GM20431 (cell line): Measurements from ENCODE around the gene POLR1B.
"Not testable (repeated sequence)": the region's sequence is repeated elsewhere in the genome, so short reads cannot be mapped to it uniquely, and the experiment has no call there.

Experiments
- in situ Hi-C: fragments of 300-500 bp; cut with MseI, MboI; formaldehyde crosslinking; loops from one replicate; pipeline ENCODE4 v1.15.0; 2020; ENCODE audit warnings: low sequenced_read_pairs; ENCODE audit not compliant: unreplicated experiment

Gene POLR1B, protein sequence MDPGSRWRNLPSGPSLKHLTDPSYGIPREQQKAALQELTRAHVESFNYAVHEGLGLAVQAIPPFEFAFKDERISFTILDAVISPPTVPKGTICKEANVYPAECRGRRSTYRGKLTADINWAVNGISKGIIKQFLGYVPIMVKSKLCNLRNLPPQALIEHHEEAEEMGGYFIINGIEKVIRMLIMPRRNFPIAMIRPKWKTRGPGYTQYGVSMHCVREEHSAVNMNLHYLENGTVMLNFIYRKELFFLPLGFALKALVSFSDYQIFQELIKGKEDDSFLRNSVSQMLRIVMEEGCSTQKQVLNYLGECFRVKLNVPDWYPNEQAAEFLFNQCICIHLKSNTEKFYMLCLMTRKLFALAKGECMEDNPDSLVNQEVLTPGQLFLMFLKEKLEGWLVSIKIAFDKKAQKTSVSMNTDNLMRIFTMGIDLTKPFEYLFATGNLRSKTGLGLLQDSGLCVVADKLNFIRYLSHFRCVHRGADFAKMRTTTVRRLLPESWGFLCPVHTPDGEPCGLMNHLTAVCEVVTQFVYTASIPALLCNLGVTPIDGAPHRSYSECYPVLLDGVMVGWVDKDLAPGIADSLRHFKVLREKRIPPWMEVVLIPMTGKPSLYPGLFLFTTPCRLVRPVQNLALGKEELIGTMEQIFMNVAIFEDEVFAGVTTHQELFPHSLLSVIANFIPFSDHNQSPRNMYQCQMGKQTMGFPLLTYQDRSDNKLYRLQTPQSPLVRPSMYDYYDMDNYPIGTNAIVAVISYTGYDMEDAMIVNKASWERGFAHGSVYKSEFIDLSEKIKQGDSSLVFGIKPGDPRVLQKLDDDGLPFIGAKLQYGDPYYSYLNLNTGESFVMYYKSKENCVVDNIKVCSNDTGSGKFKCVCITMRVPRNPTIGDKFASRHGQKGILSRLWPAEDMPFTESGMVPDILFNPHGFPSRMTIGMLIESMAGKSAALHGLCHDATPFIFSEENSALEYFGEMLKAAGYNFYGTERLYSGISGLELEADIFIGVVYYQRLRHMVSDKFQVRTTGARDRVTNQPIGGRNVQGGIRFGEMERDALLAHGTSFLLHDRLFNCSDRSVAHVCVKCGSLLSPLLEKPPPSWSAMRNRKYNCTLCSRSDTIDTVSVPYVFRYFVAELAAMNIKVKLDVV

DNA sequence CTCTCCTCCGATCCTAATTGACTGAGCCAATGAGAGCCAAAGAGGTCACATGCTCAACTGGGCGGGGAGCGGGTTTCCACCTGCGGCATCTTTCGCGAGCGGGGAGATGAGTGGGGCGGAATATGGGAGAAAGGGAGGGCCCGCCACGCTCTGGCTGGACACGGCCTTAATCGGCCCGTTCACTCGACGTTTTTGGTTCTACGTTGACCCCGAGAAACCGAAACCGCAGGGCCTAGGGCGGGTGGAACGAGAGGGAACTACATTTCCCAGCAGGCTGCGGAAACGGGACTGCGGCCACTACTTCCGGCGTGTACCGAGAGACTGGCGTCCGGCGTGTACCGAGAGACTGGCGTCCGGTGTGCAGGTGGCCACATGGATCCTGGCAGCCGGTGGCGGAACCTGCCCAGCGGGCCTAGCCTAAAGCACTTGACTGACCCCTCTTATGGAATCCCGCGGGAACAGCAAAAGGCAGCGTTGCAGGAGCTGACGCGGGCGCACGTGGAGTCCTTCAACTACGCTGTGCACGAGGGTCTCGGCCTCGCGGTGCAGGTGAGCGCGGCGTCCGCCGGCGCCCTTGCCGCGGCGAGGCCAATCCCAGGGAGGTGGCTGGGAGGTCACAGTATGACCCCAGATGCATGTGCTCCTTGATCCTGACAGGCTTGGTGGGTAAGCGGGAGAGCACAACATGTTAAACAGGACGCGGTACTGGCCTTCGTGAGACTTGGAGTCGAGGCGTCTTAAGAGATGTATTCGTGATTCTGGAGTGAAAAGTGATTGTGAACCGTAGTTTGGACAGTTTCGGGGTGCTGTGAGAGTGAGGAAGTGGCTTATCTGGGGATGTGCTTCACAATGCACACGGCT is at the start of gene POLR1B:
Gene POLR1B (plus strand): TSS at position 343 of the 861 bp plus-strand sequence. CDS start 30 bp downstream, at position 373.
- in situ Hi-C loops: no loop called here

DNA sequence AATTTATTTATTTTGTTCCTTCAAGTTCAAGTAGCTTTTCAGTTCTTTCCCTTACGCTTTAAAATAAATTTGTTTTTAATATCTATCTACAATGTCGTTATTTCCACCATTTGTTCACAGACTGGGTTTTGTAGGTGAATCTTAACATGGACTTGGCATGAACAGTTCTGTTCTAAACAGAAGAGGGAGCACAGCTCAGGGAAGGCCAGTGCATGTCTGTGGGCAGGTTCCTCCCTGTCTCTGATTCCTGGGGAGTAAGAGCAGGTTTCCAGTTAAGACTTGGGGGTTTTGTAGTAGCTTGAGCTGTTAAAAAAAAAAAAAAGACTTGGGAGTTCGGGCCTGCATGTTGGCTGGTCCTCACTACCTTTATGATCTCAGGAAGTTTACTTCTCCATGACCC is 49.2 kb upstream of the POLR1B start:
- in situ Hi-C loops: no loop called here

DNA sequence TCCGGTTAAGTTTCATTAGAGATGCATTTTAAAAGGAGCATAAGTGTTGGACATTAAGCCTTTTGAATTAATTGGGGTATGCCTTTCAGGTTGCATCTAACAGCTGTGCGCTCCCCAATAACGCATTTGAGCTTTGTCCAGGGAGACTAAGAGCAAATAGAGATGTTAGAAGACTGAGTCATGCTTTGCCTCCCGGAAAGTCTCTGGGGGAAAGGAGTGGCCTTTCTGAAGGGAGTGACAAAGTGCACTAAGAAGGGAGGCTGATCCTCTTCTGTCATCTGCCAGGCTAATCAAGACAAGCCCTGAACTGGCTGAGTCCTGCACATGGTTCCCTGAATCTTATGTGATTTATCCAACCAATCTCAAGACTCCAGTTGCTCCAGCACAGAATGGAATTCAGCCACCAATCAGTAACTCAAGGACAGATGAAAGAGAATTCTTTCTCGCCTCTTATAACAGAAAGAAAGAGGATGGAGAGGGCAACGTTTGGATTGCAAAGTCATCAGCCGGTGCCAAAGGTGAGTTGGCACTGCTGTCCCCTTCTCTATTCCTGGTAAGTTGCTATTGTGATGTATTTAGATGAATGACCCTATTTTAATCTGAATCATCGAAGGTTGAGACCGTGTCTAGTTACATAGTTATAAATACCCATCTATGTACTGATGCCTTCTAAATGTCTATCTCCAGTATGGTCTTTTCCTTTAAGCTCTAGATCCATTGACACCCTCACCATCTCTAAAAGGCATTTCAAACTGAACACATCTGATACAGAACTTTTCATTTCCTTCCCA is 48.2 kb upstream of the POLR1B start:
- in situ Hi-C loops: no loop called here

DNA sequence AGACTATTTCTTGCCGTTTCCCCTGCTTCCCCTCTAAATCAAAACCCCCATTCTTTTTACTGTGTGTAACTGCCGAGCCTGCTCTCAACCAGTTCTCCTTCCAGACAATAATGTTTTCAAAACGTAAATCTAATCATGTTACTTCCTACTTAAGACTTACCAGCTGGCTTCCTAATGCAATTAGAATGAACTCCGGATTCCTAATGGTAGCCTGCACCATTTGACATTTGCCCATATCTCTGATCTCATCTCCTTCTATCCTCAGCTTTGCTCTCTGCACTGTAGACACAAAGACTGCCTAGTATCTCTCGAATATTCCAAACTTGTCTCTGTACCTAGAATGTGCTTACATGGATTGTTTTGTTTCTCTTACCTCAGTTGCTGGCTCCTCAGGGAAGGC is 47.4 kb upstream of the POLR1B start:
- in situ Hi-C loops: no loop called here

DNA sequence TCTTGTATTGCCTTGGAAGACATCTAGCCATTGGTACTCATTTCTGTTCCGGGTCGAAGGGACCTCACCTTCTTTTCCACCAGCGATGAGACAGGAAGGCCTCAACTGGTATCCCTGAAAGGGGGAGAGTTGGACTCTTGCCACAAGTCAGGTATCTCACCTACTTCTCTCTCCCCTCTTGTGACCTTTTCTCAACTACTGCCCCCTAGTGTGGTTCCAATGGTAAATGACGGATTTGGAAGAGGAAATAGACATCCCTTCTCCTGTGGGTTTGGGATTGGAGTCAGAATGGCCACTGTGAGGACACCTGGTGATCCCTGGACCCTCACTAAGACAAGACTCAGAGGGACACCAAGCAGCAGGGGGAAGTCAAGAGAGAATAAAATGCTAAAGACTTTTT is 46.4 kb upstream of the POLR1B start:
- in situ Hi-C loops: not testable (repeated sequence)

DNA sequence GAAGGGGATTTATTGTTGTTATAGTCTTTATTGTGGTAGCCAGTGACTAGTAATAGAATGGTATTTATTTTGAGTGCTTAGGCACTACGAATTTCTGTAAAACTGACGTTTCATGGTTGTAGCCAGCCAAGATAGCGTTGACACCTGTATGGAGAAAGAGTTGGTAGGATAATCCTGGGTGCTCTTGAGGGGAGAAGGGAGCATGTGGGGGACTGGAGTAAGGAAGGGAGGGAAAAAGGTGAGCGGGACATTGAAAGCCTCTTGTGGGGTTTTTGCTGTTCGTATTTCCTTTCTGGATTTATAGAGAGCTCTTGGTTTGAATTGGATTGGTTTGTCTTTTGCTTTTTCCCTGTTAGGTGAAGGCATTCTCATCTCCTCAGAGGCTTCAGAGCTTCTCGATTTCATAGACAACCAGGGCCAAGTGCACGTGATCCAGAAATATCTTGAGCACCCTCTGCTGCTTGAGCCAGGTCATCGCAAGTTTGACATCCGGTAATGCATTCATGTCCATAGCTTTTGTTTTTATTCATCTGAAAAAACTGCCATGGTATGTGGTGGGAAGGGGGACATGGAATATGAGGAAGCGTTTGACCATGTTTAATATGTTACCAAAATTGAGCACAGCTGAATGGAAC is 41.3 kb upstream of the POLR1B start:
- in situ Hi-C loops: not testable (repeated sequence)

DNA sequence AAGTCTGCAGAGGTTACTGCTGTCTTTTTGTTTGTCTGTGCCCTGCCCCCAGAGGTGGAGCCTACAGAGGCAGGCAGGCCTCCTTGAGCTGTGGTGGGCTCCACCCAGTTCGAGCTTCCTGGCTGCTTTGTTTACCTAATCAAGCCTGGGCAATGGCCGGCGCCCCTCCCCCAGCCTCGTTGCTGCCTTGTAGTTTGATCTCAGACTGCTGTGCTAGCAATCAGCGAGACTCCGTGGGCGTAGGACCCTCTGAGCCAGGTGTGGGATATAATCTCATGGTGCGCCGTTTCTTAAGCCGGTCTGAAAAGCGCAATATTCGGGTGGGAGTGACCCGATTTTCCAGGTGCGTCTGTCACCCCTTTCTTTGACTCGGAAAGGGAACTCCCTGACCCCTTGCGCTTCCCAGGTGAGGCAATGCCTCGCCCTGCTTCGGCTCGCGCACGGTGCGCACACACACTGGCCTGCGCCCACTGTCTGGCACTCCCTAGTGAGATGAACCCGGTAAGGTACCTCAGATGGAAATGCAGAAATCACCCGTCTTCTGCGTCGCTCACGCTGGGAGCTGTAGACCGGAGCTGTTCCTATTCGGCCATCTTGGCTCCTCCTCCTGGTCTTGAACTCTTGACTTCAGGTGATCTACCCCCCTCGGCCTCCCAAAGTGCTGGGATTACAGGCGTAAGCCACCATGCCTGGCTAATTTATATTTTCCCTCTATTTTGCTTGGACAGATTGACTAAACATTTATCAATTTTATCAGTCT is 32.8 kb upstream of the POLR1B start:
- in situ Hi-C loops: not testable (repeated sequence)

DNA sequence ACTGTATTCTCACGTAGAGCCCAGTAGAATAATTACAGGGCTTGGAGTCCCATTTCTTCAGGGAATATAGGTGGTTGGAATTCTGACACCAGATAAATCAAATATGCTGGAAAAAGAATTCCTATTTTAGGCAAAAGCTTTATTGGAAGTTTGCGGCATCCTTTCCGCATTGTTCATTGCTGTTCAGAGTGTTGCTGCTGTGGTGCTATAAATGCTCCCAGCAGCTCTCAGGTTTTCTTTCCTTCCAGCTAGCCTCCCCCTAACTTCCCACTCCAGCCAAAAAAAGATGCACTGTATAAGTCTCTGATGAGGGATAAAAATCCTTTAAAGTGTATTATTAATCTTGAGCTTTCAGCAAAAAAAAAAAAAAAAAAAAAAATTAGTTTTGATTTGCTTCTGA is 25.5 kb upstream of the POLR1B start:
- in situ Hi-C loops: no loop called here

DNA sequence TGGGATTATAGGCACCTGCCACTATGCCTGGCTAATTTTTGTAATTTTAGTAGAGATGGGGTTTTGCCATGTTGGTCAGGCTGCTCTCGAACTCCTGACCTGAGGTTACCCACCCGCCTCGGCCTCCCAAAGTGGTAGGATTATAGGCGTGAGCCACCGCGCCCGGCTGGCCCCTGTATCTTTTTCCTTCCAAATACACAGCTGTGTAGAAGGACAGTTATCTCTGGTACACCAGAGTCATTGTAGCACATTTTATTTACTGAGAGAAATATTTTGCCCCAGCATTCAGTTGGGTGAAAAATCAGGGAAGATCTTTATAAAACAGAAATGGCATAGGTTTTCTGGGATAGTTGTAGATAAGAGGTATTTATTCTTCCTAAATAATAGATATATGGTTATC is 23.5 kb upstream of the POLR1B start:
- in situ Hi-C loops: no loop called here

DNA sequence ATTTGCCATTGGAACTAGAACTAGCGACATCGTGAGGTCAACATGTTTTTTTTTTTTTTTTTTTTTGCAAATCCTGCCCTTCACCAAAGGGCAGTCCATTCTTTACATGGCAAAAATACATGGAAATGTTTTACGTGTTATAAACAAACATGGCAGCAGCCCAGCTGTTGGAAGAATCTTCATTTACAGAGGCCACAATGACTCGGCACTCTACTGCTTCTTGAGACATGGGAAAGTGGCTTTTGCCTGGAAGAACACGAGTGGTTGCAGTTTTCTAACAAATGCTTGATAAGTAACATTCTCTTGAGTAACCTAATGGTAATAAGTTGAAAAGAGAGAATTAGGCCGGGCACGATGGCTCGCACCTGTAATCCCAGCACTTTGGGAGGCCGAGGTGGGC is 22.8 kb upstream of the POLR1B start:
- in situ Hi-C loops: no loop called here

DNA sequence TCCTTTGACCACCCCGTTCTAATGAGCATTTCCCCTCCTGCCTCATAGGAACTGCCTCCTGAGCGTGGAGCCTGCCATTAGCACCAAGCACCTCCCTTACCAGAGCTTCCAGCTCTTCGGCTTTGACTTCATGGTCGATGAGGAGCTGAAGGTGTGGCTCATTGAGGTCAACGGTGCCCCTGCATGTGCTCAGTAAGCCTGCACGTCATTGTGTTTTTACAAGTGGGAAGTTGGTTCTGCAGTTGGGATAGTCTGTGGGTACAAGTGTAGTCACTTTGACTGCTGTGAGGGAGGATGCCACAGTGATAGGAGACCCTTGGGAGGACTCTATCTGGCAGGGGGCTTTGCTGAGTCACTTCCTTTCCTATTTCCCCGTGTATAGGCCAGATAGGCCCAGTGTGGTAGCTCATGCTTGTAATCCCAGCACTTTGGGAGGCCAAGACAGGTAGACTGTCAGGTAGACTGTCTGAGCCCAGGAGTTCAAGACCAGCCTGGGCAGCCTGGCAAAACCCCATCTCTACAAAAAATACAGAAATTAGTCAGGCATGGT is 22.0 kb upstream of the POLR1B start:
- in situ Hi-C loops: no loop called here

DNA sequence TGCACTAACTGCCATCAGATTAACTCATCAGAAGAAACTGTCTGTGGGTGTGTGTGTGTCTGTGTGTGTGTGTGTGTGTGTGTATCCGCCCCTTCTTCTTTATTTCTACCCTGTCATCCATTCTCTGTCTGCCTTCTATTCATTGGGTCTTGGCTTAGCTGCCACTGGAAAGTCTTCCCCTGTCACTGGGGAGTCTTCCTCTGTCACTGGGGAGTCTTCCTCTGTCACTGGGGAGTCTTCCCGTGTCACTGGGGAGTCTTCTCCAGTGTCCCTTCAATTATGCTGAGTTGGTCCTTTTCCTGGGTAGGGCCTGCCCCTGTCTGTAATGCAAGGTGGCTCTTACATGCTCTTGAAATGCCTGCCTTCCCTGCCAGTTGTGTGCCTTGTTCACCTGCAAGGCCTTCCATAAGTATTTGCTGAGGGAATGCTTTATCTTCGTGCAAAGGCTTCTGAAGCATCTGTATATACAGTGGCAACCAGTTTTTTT is 18.9 kb upstream of the POLR1B start:
- in situ Hi-C loops: no loop called here

DNA sequence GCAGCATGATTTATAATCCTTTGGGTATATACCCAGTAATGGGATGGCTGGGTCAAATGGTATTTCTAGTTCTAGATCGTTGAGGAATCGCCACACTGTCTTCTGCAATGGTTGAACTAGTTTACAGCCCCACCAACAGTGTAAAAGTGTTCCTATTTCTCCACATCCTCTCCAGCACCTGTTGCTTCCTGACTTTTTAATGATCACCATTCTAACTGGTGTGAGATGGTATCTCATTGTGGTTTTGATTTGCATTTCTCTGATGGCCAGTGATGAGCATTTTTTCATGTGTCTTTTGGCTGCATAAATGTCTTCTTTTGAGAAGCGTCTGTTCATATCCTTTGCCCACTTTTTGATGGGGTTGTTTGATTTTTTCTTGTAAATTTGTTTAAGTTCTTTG is 18.0 kb upstream of the POLR1B start:
- in situ Hi-C loops: not testable (repeated sequence)

DNA sequence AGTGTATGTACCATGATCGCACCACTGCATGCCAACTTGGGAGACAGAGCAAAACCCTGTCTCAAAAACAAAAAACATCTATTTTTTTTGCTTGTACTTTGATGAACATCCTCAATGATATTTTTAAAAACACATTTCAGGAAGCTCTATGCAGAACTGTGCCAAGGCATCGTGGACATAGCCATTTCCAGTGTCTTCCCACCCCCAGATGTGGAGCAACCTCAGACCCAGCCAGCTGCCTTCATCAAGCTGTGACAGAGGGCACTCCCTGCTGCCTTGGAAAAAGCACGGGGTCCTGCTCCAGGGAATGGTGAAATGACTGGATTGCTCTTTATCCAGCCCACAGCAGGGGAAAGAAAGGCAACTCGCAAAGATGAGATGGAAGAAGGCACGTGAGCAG is 13.7 kb upstream of the POLR1B start:
- in situ Hi-C loops: no loop called here

DNA sequence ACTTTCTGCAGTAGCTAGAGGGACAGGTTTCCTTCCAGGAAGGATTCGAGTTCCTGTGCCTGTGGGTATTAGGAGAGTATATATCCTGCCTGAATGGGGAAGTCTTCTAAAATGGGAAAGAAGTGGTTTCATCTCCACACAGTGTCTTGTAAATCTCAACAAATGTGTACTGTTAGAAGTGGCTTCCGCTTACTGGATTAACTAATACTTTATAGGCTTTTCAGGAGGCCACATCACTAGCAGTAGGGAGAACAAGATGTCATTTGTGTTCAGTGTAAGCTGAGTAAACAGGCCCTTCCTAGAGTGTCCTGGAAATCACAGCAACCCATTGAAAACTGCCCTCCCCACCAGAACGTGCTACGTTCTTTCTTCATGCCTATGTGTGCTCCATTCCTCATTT is 12.5 kb upstream of the POLR1B start:
- in situ Hi-C loops: no loop called here

DNA sequence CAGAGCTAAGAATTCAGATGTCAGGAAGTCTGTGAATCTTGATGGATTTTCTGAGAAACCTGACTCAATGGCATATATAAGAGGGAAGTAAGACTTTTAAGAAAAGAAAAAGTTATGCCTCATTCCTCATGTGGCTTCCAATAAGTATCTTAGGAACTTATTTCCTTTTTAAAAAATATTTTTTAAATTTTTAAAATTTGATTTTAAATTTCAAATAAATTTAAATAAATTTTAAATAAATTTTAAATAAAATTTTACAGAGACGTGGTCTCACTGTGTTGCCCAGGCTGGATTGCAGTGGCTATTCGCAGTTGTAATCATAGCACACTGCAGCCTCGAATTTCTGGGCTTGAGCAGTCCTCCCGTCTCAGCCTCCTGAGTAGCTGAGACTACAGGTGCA is 11.5 kb upstream of the POLR1B start:
- in situ Hi-C loops: no loop called here

DNA sequence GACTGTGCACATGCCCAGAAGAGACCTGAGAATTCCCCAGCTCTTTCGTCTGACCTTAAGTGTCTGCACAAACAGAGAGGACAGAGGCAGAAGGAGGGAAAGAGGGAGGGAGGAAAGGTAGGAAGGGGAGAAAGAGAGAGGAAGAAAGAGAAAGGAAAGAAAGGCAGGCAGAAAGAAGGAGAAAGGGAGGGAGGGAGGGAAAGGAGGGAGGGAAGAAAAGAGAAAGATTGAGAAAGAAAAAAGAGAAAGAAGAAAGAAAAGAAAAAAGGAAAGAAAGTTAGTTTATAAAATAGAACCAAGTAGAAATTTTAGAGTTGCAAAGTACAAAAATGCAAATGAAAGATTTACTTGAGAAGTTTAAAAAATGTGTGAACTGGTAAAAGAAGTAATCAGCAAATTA is 7.4 kb upstream of the POLR1B start:
- in situ Hi-C loops: no loop called here
